Ovary (tissue), 9 donors: ENCODE results near the gene INSR. TPM values are rescaled to one million over a fixed set of nuclear protein-coding genes. Genes with fewer than 3 reads are reported as not detected.

ENCODE experiments used
- DNase-seq, 5 donors: peaks; one replicate each; pipeline ENCODE4 v3.0.0-alpha.2; 2019 to 2020
- H3K27ac ChIP-seq, 2 donors: fragments of 200-600 bp; one replicate each; pipeline versions ENCODE4 v1.5.1 to v1.8.0; 2019 to 2022
- H3K27me3 ChIP-seq: fragments of 200-600 bp; one replicate; pipeline ENCODE4 v1.8.0; 2022
- H3K36me3 ChIP-seq: fragments of 200-600 bp; sonication (generic); one replicate; pipeline ENCODE4 v1.5.1; 2019
- H3K4me1 ChIP-seq: one replicate; pipeline ENCODE4 v1.8.1; 2013; ENCODE audit warnings: mild to moderate bottlenecking, moderate library complexity; ENCODE audit not compliant: insufficient read depth
- H3K4me3 ChIP-seq: fragments of 200-600 bp; sonication (generic); one replicate; pipeline ENCODE4 v1.5.1; 2017
- H3K9me3 ChIP-seq, 2 donors: fragments of 200-600 bp in 1 of 2; sonication (generic) in 1 of 2; one replicate each; pipeline versions ENCODE4 v1.5.1 to v1.8.1; 2013 to 2019; ENCODE audit warnings: mild to moderate bottlenecking in 1 of 2, moderate library complexity in 1 of 2
- EP300 ChIP-seq: sonication (generic); formaldehyde crosslinking; IDR thresholded peaks from one replicate; pipeline ENCODE4 v1.6.1; 2017; ENCODE audit warnings: antibody characterized with exemption
- POLR2A ChIP-seq: fragments of 450-650 bp; IDR thresholded peaks from one replicate; pipeline ENCODE4 v1.6.1; 2017; ENCODE audit warnings: antibody characterized with exemption, mild to moderate bottlenecking, moderate library complexity
- whole genome bisulfite sequencing, 3 donors: extraction: QIAGEN DNeasy Blood & Tissue Kit in 1 of 3; methylation state at CpG; one replicate each; pipeline versions ENCODE4 v1.1.5 to v1.1.7; 2013 to 2017; 5-methylcytosine and 5-hydroxymethylcytosine counted together
- intact Hi-C, 4 donors: fragments of 100-400 bp; cut with DNase I; formaldehyde crosslinking; loops; one replicate each; pipeline versions ENCODE4 v1.11.0 to v1.15.1; 2022 to 2023
- polyA plus RNA-seq, 2 donors: library from polyadenylated mRNA; stranded (reverse); fragments of 200-250 nt in 1 of 2; fragments of 350-450 nt in 1 of 2; fragmentation: Illumina TruSeq in 1 of 2; extraction: RNeasy Lipid Tissue Mini Kit (QIAGEN cat#74804) in 1 of 2; gene quantifications; one replicate each; pipeline ENCODE4 v1.2.3, GENCODE V29; 2013 to 2014
- total RNA-seq, 7 donors: library from RNA; depleted of rRNA in 2 of 7; stranded (reverse); fragments of >200 nt in 2 of 7; fragmentation: NEBNext Ultra II Directional in 3 of 7; extraction: Animal tissue kit (Norgen Biotek cat#: 25700) in 3 of 7; gene quantifications; one replicate each; pipeline versions ENCODE4 v1.1.0 to v1.2.4, GENCODE V29; 2016 to 2023
- TF ChIP-seq, protein P1 (sequence below), 3 donors: fragments of 450-650 bp in 2 of 3; fragments of 200-600 bp in 1 of 3; IDR thresholded peaks; one replicate each; pipeline versions ENCODE4 v1.5.1 to v1.8.0; 2016 to 2022; ENCODE audit warnings: antibody characterized with exemption in 3 of 3, mild to moderate bottlenecking in 1 of 3
- donor health status: DM: no; HTN: no; CAD: no; lungs with moderate emphysema.
- donor health status: DM: no; HTN: no; CAD: no.
- donor health status: Bipolar disorder and iron deficiency.
- donor health status: DM: yes; HTN: yes; CAD: no.
- donor health status: DM: no; HTN: no; CAD: no.
- donor health status: DM: yes; HTN: yes; CAD: no.

The INSR gene
- total and polyA plus RNA-seq, 9 donors: 30.2 to 203 (median 93.3) TPM

DNA sequence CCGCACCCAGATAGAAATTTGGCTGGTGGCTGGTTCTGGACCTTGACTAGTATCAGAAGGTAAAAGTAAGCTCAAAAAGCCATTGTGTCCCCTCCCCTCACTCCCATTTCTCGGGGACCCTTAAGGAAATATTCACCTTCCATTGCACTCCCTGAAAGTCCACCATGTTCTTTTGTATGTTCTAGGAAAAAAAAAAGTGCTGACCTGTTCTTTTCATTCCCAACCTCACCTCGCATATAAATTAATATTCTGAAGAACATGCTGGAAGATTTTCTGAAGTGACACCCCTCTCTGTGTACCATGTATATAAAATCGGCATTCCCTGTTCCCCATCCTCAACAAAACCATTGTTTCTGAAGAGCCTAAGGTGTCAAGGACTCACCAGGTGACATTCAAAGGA is 181.5 kb downstream of the INSR start:
- no peak for DNase-seq
- no peaks in the 10 kb centered on the region for H3K9me3 ChIP-seq
- H3K4me1 ChIP-seq: no peaks in the 10 kb centered on the region
- H3K27ac ChIP-seq: no peak overlapping the region
- no peak overlapping the region for H3K4me3 ChIP-seq
- H3K36me3 ChIP-seq: no peaks in the 10 kb centered on the region
- intact Hi-C loops: no loop called here
- no peak for TF ChIP-seq POLR2A
- TF ChIP-seq, protein P1, sequence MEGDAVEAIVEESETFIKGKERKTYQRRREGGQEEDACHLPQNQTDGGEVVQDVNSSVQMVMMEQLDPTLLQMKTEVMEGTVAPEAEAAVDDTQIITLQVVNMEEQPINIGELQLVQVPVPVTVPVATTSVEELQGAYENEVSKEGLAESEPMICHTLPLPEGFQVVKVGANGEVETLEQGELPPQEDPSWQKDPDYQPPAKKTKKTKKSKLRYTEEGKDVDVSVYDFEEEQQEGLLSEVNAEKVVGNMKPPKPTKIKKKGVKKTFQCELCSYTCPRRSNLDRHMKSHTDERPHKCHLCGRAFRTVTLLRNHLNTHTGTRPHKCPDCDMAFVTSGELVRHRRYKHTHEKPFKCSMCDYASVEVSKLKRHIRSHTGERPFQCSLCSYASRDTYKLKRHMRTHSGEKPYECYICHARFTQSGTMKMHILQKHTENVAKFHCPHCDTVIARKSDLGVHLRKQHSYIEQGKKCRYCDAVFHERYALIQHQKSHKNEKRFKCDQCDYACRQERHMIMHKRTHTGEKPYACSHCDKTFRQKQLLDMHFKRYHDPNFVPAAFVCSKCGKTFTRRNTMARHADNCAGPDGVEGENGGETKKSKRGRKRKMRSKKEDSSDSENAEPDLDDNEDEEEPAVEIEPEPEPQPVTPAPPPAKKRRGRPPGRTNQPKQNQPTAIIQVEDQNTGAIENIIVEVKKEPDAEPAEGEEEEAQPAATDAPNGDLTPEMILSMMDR (IDR thresholded peaks at IDR 0.05): no peak
- no peak for TF ChIP-seq EP300
- WGBS, 3 donors: 85 to 93% (median 87%) methylated on average over 4 of the region's 4 CpGs
- no peaks in the 10 kb centered on the region for H3K27me3 ChIP-seq

DNA sequence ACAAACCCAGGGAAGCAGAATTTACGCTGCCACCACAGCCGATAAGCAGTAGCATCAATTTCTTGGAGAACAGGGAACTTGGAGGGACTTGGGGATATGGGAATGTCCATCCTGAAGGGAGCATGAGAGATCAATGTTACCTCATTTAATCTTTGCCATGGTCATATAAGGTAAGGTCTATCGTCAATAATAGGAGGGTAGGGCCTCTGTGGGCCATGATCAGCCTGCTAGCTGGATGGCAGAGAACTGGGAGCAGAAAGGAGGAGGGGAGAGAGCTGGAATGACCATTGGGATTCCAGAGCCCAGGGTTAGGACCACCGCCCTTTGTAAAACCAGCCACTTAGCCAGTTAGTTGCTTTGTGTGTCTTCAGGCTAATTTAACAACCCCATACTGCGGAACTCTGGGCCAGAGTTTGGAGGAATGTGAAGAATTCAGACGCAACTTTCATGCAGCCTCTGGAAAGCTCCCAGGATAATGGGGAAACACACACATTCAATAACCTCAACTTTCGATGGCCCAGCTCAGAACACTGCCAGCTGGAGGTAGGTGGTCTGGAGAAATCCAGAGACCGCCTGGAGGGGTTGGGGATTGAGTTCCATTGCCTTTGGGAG is 184.4 kb downstream of the INSR start:
- H3K27me3 ChIP-seq: no peaks in the 10 kb centered on the region
- DNase-seq: no peak
- H3K4me1 ChIP-seq: no peaks in the 10 kb centered on the region
- H3K36me3 ChIP-seq: no peaks in the 10 kb centered on the region
- H3K27ac ChIP-seq: no peak overlapping the region
- 41 to 47% (median 42%) methylated on average over 8 of the region's 8 CpGs for WGBS, 3 donors
- no peaks in the 10 kb centered on the region for H3K9me3 ChIP-seq
- TF ChIP-seq POLR2A: no peak
- TF ChIP-seq, protein P1 (IDR thresholded peaks at IDR 0.05): no peak
- no peak for TF ChIP-seq EP300
- no peak overlapping the region for H3K4me3 ChIP-seq
- intact Hi-C loops: loop anchor here in 1 of 4 donors (10.0 kb wide), 1 partner anchor 425 kb away; the partner anchor contains the start of gene PNPLA6

DNA sequence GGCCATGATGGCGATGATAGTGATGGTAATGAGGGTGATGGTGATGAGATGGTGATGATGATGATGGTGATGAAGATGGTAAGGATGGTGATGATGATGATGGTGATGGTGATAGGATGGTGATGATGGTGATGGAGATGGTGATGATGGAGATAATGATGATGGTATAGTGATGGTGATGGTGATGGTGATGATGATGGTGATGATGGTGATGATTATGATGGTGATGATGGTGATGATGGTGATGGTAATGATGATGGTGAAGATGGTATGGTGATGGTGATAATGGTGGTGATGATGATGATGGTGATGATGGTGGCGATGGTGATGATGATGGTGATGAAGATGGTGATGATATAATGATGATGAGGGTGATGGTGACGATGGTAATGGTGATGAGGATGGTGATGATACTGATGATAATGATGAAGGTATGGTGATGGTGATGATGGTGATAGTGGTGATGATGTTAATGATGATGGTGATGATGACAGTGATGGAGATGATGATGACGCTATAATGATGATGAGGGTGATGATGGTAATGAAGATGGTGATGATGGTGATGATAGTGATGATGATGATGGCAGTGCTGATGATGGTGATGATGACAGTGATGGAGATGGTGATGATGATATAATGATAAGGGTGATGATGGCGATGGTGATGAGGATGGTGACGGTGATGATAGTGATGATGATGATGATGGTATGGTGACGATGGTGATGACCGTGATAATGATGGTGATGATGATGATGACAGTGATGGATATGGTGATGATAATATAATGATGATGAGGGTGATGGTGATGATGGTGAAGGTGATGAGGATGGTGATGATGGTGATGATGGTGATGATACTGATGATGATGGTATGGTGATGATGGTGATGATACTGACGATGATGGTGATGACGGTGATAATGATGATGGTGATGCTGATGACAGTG is 187.2 kb downstream of the INSR start:
- no peaks in the 10 kb centered on the region for H3K9me3 ChIP-seq
- no peaks in the 10 kb centered on the region for H3K36me3 ChIP-seq
- no peaks in the 10 kb centered on the region for H3K27me3 ChIP-seq
- no peaks in the 10 kb centered on the region for H3K4me1 ChIP-seq
- no peak overlapping the region for H3K27ac ChIP-seq
- no peak for DNase-seq
- 83 to 88% (median 86%) methylated on average over 10 of the region's 10 CpGs for WGBS, 3 donors
- H3K4me3 ChIP-seq: no peak overlapping the region
- TF ChIP-seq, protein P1 (IDR thresholded peaks at IDR 0.05): no peak
- TF ChIP-seq EP300: no peak
- no peak for TF ChIP-seq POLR2A
- intact Hi-C loops: loop anchor here in 2 of 4 donors (2.0 to 10.0 kb wide), 3 partner anchors 228 to 428 kb away; partner anchors contain the start of gene PNPLA6 (in 1 of the 2)

DNA sequence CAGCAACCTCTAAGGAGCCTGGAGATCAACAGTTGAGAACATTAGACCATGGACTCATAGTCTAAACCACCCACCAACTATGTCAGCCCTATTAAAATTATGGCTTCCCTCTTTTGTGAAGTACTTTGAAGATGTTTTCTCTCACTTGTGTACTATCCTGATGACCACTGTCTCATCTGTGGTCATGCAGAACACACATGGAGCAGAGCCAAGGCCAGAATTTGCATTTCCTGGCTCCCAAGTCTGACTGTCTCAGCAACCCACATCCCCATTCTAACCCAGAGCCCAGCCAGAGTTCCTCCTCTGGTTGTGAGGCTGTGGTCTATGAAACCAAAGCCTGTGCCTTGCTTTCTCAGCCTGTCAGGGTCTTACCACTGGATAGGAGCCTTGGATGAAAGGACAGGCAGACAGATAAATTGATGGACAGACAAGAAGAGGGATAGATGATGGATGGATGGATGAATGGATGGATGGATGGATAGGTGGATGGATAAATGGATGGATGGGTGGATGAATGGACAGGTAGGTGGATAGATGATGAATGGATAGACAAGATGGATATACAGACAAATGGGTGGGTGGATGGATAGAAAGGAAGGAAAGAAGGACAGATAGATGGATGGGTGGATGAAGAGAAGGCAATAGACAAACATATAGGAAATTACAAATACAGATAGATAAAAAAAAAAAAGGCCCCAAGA is 189.3 kb downstream of the INSR start:
- intact Hi-C loops: loop anchor here in 3 of 4 donors (5.0 to 10.0 kb wide), 2 partner anchors 237 to 430 kb away; partner anchors contain the start of gene PNPLA6 (in 1 of the 3)
- H3K4me3 ChIP-seq: no peak overlapping the region
- H3K27me3 ChIP-seq: no peaks in the 10 kb centered on the region
- H3K4me1 ChIP-seq: no peaks in the 10 kb centered on the region
- no peak overlapping the region for H3K27ac ChIP-seq
- DNase-seq: no peak
- TF ChIP-seq, protein P1 (IDR thresholded peaks at IDR 0.05): no peak
- TF ChIP-seq POLR2A: no peak
- no peak for TF ChIP-seq EP300
- H3K36me3 ChIP-seq: no peaks in the 10 kb centered on the region
- H3K9me3 ChIP-seq: no peaks in the 10 kb centered on the region
